Fibroblast of lung (primary cell): ENCODE measurements around the gene TFF1.

Source experiments
- CTCF ChIP-seq, 2 donors: IDR thresholded peaks in 1 of 2; conservative IDR thresholded peaks in 1 of 2; 1 replicate in 1 of 2; 2 replicates in 1 of 2; pipeline ENCODE4 v1.5.1; 2011 to 2012; ENCODE audit warnings: low read length in 2 of 2, control low read depth in 1 of 2, inconsistent platforms in 1 of 2, low read depth in 1 of 2, mild to moderate bottlenecking in 1 of 2
- EZH2 ChIP-seq: IDR thresholded peaks from 2 replicates; pipeline ENCODE4 v1.5.1; 2012; ENCODE audit warnings: low read length, control low read depth, mild to moderate bottlenecking; ENCODE audit errors: missing control alignments

- no peak for TF ChIP-seq CTCF (conservative IDR thresholded peaks at IDR 0.05 in 1 of 2, IDR thresholded peaks at IDR 0.05 in 1 of 2; ENCODE audit: low read depth in 1 of 2, low read length in 2 of 2)
- no peak for TF ChIP-seq EZH2
These were observed 30.3 kb downstream of the TFF1 start for GRCh38 chr21:42336054-42336453.
